ENCODE data around the gene DST.

Gene DST

DNA sequence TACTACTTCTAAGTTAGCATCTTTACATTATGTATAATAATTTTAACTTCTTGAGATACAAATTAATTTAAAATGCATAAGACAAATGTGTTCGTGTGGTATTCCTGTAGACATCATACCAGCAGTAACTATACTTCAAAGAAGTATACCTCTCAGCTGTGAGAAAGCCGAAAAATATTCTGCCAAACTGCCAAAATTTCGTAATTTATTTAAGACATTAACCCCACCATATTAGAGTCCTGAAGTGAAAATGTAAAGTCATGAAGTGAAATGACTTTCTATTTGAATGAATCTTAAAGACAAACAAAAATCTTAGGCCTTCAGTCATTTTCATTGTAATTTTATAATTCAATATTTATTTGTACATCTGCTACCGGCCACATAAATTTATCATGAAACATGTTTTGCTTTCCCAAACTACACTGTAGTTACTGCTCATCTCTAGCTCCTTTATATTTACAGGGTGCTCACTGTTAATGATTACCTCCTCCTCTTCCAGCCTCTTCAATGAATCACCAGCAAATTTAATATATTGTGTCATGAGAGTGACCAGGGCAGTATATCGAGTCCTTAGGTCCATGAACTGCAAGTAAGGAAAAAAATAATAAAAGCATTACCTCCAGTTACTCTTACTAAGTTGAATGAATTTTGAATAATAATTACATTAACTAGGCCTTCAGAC, 18.5 kb downstream of the DST start:
- no peak for DNase-seq (ENCODE audit: low read depth in 2 of 3, low spot score in 1 of 3)

- DNase-seq (ENCODE audit: low read depth in 2 of 3, low spot score in 1 of 3), result no peak
These were observed 22.3 kb downstream of the DST start for GRCh38 chr6:56620229-56620868.

DNA sequence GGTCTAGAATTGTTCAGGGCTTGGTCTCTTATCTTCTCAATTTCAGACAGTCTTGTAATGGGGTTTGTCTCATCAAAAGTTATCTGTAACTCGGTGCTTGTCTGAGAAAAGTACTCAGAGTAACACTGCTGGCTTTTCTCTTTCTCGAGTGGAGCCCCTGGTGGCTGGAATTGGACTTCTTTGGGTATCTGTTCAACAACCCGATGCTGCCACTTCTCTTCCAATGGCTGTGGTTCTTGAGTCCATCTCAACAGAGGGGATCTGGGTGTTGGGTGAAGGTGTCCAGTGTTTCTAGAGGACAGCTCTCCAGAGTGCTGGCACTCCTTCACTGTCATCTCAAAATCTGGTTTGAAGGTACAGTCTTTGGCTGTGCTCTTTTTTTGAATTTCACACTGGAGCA, 24.6 kb downstream of the DST start:
- no peak for DNase-seq (ENCODE audit: low read depth in 2 of 3, low spot score in 1 of 3)

DNA sequence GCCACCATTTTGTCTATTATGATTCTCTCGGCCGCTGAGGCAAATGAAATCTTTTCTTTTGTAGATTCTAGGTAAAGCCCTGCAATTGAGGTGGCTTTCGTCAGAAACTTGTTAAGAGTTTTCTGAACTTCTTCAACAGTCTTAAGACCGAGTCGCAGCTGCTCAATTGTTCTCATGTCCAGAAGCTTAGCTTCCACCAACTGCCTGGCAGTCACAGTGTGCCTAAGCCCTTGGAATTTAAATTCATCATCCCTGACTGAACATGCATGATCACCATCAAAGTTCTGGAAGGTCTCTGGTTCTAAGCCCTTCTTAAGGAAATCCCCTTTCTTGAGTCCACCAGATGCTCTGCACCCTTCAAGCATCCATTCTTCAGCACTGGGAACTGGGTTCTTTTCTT, 25.7 kb downstream of the DST start:
- no peak for DNase-seq (ENCODE audit: low read depth in 2 of 3, low spot score in 1 of 3)

DNA sequence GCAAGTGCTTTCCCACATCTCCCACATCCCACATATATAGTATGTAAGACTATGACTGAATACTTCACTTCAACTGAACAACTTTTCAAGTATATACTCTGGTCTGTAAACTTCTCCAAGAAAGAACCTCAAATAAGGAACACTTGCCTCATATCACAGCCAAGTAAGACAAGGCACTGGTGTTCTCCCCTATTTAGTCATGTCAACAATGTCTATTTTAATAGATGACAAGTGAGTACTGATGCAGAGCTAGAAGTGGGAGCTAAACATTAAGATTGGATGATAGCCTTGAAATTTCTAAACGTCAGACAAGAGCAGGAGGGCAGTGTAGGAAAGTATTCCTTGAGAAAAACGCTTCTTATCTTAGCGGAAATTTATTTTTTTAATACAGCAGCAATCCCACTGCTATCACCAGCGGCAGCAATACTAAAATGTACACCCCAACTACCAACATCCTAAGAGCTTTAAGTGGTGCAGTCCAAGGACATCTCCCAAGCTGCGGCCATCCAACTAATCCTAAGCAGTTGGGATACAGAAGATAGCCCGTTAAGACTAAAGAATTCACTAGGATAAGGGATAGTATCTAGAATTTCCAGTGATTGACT, 29.3 kb downstream of the DST start:
- no peak for DNase-seq (ENCODE audit: low read depth in 2 of 3, low spot score in 1 of 3)

DNA sequence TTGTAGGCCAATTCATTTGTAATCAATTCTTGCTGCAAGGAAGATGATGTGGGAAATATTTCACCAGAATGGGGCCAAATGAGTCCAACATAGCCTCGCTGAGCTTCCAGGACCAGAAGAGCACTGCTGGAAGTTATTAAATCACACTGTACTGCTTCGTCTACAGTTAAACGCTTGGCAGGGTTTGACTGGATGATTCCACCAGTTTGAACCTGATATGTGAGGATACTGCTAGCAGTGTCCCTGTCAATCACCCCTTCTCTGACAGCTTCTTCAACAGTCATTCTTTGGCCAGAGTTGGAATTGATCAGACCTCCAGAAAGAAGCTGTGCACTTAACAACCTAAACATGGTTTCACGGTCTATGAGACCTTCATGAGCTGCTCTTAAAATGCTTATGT, 34.4 kb downstream of the DST start:
- no peak for DNase-seq (ENCODE audit: low read depth in 2 of 3, low spot score in 1 of 3)

GRCh38 chr6:56607111-56607752, 35.5 kb downstream of the DST start:
- DNase-seq (ENCODE audit: low read depth in 2 of 3, low spot score in 1 of 3), result no peak

GRCh38 chr6:56605435-56605834, 37.3 kb downstream of the DST start:
- no peak for DNase-seq (ENCODE audit: low read depth in 2 of 3, low spot score in 1 of 3)

- no peak for DNase-seq (ENCODE audit: low read depth in 2 of 3, low spot score in 1 of 3)
These were observed 38.5 kb downstream of the DST start for GRCh38 chr6:56604186-56604585.

DNA sequence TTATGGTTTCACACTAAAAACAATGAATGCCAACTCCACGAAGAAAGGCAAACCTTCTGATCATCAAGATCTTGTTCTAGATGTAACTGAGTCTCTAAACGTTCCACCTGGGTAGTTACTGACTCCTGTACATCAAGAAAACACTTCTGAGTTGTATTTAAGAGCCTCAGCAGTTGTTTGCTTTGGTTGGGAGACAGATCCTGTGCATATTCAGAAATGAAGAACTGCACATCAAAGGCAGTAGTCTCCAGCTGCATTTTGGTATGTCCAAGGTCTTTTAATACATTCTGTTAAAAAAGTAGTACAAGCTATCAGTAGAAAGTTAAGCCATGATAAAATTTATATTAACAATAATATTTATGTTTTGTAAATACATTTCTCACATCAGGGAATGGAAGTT, 41.3 kb downstream of the DST start:
- DNase-seq (ENCODE audit: low read depth in 2 of 3, low spot score in 1 of 3), result no peak

GRCh38 chr6:56595490-56596122, 47.1 kb downstream of the DST start:
- DNase-seq (ENCODE audit: low read depth in 2 of 3, low spot score in 1 of 3), result peak; percentile 29 to 34 (median 30)

- no peak for DNase-seq (ENCODE audit: low read depth in 2 of 3, low spot score in 1 of 3)
These were observed 48.0 kb downstream of the DST start for GRCh38 chr6:56594699-56595098.

GRCh38 chr6:56593801-56594318, 48.8 kb downstream of the DST start:
- peak in 1 of 3 donors; percentile 33 for DNase-seq (ENCODE audit: low read depth in 2 of 3, low spot score in 1 of 3)

DNA sequence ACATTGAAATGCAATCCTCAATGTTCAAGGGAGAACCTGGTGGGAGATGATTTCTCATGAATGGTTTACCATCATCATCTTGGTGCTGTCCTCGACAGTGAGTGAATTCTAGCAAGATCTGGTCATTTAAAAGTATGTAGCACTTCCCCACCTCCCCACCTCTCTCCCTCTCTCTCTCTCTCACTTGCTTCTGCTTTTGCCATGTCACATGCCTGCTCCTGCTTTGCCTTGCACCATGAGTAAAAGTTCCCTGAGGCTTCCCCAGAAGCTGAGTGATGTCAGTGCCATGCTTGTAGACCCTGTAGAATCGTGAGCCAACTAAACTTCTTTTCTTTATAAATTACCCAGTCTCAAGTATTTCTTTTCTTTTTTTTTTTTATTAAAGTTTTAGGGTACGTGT, 60.5 kb downstream of the DST start:
- no peak for DNase-seq (ENCODE audit: low read depth in 2 of 3, low spot score in 1 of 3)

GRCh38 chr6:56581296-56581925, 61.3 kb downstream of the DST start:
- no peak for DNase-seq (ENCODE audit: low read depth in 2 of 3, low spot score in 1 of 3)

- no peak for DNase-seq (ENCODE audit: low read depth in 2 of 3, low spot score in 1 of 3)
These were observed 62.4 kb downstream of the DST start for GRCh38 chr6:56580271-56580670.

GRCh38 chr6:56579155-56579851, 63.4 kb downstream of the DST start:
- DNase-seq (ENCODE audit: low read depth in 2 of 3, low spot score in 1 of 3), result no peak

DNA sequence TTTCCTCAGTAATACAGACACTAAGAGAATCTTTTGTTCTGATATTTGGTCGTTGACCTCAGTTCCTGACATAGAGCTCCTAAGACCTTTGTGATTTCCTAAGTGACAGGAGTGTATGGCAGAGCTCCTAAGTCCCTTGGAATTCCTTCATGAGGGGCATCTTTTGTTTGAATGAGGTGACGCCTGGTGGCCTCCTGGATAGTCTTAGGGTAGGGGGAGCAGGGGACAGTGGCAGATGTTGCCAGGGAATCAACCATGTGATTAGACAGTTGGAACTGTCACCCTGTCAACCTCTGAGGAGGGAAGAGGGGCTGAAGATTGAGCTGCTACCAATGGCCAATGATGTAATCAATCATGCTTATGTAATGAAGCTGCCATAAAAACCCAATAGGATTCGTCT, 67.0 kb downstream of the DST start:
- no peak for DNase-seq (ENCODE audit: low read depth in 2 of 3, low spot score in 1 of 3)

DNA sequence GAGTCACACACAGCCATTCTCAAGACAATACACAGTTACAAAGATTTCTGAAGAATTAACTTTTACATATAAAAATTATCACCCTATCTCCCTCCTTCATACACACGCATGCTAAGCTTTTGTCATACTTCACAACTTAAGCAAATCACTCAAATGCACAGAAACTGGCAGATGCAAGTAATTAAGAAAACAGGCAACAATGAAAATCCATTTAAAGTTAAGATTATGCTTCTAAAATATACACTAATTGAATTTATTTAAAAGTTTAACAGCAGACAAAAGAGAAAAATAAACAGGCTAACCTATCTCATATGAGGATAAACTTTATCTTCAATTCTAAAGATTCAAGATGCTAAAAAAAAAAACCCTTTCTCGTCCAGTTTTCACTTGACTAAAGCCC, 68.4 kb downstream of the DST start:
- DNase-seq (ENCODE audit: low read depth in 2 of 3, low spot score in 1 of 3), result no peak

DNA sequence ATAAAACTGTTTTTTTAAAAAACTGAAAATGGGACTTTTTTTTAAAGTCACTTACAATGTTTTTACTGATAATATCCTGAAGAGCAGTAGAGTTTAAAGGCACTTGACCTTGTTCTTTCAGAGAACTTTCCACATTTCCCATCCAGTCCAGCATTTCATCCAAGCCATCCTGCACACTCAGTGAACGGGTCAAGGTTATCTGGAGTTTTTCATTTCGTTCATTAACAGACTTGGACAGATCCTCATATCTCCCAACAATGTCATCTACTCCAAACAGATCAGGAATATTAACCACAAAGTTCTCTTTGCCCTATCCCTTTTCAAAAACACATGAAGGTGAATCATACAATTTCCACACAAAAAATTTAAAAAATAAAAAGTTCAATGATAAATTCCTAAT, 69.1 kb downstream of the DST start:
- no peak for DNase-seq (ENCODE audit: low read depth in 2 of 3, low spot score in 1 of 3)

Measured in stimulated activated CD4-positive, alpha-beta T cell treated with anti-CD3 and anti-CD28 coated beads, Interleukin-12 subunit alpha, Interleukin-12 subunit beta, amount 100 ng/mL, for 48 hours (primary cell).